Measurements from ENCODE around the gene HOXC9. TPM values are rescaled to one million over a fixed set of nuclear protein-coding genes. Genes with fewer than 3 reads are reported as not detected.

The HOXC9 gene
- total RNA-seq, 1 donor from 2014 or later, result not detected

DNA sequence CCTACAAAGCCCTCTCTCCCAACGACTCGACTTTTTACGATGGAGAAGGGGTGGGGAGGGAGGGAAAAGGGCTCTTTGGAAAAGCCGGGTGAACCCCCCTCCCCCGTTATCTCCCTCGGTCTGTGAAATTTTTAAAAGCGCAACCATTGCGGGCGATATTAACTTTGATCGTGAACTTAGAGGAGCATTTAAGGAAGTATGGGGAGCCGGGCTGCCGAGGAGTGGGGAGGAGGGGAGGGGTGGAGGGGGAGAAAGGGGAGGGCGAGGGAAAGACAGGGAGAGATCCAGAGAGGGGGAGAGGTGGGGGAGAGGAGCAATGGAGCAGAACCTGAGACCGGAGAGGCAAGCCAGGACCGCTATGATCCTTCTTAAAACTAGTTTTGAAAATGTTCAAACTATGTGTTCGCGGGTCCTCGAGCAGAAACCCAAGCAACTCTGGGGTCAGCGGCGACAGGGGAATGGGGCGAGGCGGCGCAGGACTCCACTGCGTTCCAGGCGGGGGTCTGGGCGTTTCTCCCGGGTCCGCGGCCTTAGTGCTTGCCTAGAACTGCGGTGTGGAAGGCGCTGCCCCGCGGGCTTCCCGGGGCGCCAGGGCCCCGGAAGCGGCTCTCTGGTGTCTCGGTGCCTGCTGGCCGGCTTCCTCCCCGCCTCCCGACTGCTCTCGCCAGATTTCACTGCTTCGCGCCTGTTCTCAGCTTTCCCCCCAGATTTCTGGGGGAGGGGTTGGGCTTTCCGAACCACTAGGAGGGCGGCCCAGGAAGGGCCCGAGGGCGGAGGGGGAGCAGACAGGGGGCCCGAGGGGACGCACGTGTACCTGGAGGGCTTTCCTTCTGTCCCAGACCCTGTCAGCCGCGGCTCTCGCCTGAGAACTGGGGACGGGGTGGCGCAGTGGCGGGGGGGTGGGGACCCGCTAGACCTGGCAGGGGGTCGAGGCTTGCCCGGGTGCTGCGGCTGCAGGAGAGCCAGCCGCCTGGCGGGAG lies 25.6 kb upstream of the HOXC9 start, which contains the start of gene HOTAIR:
Gene HOTAIR, minus strand, starts transcription at position 871 of the 980 bp plus-strand sequence.
- intact Hi-C loops (cut with micrococcal nuclease), result loop anchor here (5.0 kb wide), 1 partner anchor 37 kb away; the partner anchor contains the start of gene HOXC13
- no peaks in the 10 kb centered on the region for H3K9me3 Mint-ChIP-seq
- H3K27ac Mint-ChIP-seq, result peak within 1 kb of the TSS; percentile 50
- H3K27me3 Mint-ChIP-seq (ENCODE audit: low read depth), result peaks cover 81% of the 10 kb centered on the region
- peaks cover 2% of the 10 kb centered on the region for H3K36me3 Mint-ChIP-seq (ENCODE audit: low read depth)
- H3K4me1 Mint-ChIP-seq (ENCODE audit: low read depth), result peaks cover 6% of the 10 kb centered on the region
- no peak for DNase-seq (ENCODE audit: low spot score)
- H3K4me3 Mint-ChIP-seq (ENCODE audit: low read depth), result no peak within 1 kb of the TSS

DNA sequence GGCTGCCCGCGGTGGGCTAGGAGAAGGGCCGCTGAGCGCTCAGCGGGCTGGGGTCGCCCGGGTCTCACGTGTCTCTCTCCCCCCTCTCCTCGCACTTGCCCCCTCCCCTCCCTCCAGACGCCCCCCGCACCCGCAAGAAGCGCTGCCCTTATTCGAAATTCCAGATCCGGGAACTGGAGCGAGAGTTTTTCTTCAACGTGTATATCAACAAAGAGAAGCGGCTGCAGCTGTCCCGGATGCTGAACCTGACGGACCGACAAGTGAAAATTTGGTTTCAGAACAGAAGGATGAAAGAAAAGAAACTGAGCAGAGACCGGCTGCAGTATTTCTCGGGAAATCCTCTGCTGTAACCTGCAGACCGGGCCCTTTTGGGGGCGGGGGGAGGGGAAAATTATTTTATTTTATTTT lies 24.9 kb upstream of the HOXC9 start:
- H3K36me3 Mint-ChIP-seq (ENCODE audit: low read depth), result peaks cover 2% of the 10 kb centered on the region
- no peak overlapping the region for H3K27ac Mint-ChIP-seq
- no peak overlapping the region for H3K4me3 Mint-ChIP-seq (ENCODE audit: low read depth)
- no peak for DNase-seq (ENCODE audit: low spot score)
- H3K4me1 Mint-ChIP-seq (ENCODE audit: low read depth), result peaks cover 6% of the 10 kb centered on the region
- H3K9me3 Mint-ChIP-seq, result no peaks in the 10 kb centered on the region
- H3K27me3 Mint-ChIP-seq (ENCODE audit: low read depth), result peaks cover 81% of the 10 kb centered on the region
- intact Hi-C loops (cut with micrococcal nuclease), result no loop called here

DNA sequence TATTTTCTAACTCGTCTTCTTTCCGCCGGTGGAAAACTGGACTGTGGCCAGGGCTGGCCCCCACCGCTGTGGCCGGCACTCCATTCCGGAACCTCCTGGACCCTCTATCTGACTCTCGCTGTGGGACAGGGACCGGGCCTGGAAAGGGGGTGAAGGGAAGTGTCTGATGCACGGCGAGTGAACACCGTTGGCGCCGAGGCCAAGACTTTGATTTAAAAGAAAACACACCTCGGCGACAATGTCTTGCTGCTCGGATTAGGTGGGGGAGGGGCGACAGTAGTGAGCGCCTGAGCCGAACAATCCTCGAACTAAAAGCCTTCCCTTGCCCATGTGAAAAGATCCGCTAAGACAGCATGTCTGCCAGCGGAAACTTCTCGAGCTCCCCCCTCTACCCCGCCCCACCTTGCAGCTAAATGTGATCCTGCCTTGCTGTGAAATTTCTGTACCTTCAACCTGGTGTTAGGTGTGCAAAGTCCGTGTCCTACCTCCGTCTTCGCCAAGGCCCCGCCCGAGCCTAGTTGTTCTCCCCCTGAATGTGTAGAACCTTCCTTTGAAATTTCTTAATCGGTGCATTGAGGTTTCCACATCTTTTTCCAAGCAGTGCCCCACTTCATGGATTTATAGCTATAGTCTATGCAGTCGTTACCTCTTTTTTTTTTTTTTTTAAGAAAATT lies 24.3 kb upstream of the HOXC9 start:
- Mint-ChIP-seq H3K27ac (peak overlapping the region; percentile 50), H3K36me3 (ENCODE audit: low read depth) (peaks cover 2% of the 10 kb centered on the region), H3K4me1 (ENCODE audit: low read depth) (peaks cover 6% of the 10 kb centered on the region), H3K9me3 (no peaks in the 10 kb centered on the region), H3K27me3 (ENCODE audit: low read depth) (peaks cover 84% of the 10 kb centered on the region), H3K4me3 (ENCODE audit: low read depth) (no peak overlapping the region)
- intact Hi-C loops (cut with micrococcal nuclease), result no loop called here
- DNase-seq (ENCODE audit: low spot score), result no peak

DNA sequence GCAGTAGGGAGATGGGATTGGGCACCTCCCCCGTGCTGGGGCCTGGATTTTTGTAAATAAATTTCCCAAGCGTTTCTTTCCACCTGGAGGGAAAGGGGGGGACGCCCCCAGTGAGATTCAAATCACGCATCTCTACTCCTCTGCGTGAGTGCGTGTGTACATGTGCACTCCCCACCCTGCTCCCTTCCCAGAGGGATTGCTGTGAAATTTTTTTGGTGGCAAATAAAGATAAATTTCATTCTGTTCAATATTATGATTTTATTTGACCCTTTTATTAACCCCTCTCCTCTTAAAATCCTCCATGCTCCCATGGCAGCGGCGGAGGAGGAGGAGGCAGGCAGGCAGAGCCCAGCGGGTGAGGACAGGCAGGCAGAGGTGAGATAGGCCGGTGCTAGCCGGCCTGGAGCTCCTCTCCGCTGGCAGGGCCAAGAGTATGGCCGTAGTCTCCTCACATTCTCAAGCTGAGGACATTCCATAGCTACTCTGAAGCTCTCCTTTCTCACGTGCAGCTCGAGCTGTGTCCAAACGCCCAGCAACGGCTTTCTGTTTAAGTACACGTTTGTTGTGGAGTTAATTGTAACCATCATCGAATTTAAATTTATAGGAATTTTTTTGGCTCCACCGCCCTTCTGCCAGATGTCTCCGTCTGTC lies 23.7 kb upstream of the HOXC9 start:
- no peak for DNase-seq (ENCODE audit: low spot score)
- Mint-ChIP-seq H3K36me3 (ENCODE audit: low read depth) (peaks cover 2% of the 10 kb centered on the region), H3K4me1 (ENCODE audit: low read depth) (peaks cover 6% of the 10 kb centered on the region), H3K9me3 (no peaks in the 10 kb centered on the region), H3K27me3 (ENCODE audit: low read depth) (peaks cover 84% of the 10 kb centered on the region), H3K4me3 (ENCODE audit: low read depth) (no peak overlapping the region), H3K27ac (no peak overlapping the region)
- intact Hi-C loops (cut with micrococcal nuclease), result no loop called here

DNA sequence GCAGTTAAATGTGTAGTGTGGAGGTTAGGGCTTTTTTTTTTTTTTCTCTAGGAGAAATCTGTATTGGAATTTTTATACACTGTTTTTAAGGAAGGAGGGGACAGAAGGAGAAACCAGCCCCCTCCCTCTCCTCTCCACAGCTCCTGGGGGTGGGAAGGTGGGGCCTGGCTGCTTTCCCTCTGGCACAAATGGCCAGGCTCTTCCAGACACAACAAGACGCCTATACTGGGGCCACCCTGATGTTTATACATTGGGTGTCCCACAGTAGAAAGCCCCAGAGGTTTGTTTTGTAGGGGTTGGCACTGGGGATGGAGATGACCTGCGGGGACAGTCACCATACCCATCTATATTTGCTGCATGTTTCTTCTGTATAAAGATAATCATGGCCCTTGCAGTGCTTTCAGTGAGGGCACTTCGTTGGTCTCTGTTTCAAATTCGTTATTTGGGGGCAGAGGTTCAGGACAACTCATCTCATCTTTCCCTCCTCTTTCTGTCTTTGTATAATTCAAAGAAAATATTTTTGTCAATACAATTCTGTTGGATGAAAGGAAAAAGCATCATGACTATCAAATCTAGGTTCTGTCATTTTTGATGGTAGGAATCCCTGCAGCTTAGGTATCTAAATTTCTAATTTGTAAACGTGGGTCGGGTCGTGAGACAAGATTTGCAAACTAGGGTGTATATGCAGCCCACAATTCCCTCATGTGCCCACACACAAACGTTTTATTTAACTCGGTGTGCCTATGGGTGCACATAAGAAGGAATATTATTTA lies 23.0 kb upstream of the HOXC9 start:
- Mint-ChIP-seq H3K4me3 (ENCODE audit: low read depth) (no peak overlapping the region), H3K36me3 (ENCODE audit: low read depth) (peaks cover 2% of the 10 kb centered on the region), H3K9me3 (no peaks in the 10 kb centered on the region), H3K27me3 (ENCODE audit: low read depth) (peaks cover 84% of the 10 kb centered on the region), H3K27ac (no peak overlapping the region), H3K4me1 (ENCODE audit: low read depth) (peaks cover 6% of the 10 kb centered on the region)
- intact Hi-C loops (cut with micrococcal nuclease), result no loop called here
- DNase-seq (ENCODE audit: low spot score), result no peak

DNA sequence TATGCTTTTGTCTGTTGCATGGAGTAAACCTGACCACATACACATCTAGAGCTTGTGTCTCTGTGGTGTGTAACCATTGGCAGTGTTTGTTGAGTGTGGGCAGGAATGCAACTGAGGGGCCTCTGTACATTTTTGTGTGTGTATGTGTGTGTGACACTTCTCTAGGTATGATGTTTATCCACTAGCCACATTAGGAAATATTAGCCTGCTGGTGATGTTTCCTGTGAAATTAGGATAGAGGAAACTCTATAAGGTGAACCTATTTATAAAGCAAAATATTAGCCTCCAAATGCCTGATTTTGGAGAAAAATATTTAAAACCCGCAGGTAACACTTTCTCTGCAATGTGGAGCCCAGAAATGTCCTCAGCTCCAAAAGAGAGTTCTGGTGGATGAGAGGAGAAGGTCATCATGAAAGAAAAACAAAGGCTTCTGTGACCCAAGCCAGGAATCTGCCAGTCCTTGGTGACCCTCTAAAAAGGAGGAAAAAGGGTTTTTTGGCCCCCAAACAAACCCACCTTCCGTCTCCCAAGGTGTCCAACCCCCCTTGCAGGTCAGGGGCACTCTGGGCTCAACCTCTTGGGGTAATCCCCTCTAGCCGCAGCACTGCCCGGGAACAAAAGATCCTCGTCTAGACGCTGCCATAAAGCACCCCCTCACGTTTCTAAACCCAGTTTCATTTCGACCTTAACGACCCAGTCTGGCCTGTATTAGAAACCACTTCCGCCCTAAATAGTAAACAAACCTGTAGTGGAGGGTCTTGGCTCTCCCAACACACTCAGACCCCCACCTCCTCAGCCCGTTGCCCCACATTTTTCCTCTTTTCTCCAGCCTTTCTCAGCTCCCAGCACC lies 22.1 kb upstream of the HOXC9 start:
- no peak for DNase-seq (ENCODE audit: low spot score)
- Mint-ChIP-seq H3K4me3 (ENCODE audit: low read depth) (no peak overlapping the region), H3K27ac (no peak overlapping the region), H3K4me1 (ENCODE audit: low read depth) (peaks cover 6% of the 10 kb centered on the region), H3K27me3 (ENCODE audit: low read depth) (peaks cover 83% of the 10 kb centered on the region), H3K9me3 (no peaks in the 10 kb centered on the region), H3K36me3 (ENCODE audit: low read depth) (peaks cover 2% of the 10 kb centered on the region)
- intact Hi-C loops (cut with micrococcal nuclease), result loop anchor here (2.0 kb wide), 1 partner anchor 17 kb away; no protein-coding TSS in a partner anchor

DNA sequence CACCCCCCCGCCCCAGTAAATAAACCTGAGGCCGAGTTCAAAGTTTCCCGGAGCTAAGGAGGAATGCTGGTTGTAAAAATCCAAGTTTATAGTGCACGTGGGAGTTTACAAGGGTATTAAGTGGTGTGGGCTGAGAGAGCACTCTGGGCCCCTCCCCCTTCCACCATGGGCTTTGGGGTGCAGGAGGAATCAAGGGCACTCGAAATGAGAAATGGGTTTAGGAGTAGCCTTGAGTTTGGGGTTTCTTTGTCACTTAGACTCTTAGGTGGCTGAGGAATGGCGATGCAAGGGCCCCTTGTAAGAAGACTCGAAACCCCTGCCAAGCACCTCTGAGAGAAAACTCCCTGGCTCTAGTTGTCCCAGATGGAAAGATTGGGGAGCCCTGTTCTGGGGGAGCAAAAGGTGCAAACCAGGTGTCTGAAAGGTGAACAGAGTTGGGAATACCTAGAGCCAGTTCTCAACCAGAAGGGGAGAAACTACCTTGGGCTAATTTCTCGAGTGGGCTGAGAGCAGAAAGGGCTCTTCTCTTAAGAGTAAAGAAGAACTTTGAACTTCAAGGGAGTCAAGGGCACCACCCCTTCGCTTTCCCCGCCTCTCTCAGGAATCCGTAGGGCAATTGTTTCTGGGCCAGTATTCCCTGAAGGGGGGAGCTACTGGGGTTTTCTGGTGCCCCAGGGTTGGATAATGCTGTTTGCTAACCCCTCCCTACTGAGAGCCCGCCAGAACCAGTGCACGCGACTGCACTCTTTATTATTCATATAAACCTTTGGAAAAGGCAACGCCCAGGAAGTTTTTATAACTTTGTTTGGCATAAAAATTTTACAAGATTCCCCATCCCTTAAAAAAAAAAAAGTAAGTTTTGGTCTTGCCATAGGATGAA lies 21.2 kb upstream of the HOXC9 start:
- intact Hi-C loops (cut with micrococcal nuclease), result loop anchor here (2.0 kb wide), 1 partner anchor 18 kb away; no protein-coding TSS in a partner anchor
- no peak for DNase-seq (ENCODE audit: low spot score)

DNA sequence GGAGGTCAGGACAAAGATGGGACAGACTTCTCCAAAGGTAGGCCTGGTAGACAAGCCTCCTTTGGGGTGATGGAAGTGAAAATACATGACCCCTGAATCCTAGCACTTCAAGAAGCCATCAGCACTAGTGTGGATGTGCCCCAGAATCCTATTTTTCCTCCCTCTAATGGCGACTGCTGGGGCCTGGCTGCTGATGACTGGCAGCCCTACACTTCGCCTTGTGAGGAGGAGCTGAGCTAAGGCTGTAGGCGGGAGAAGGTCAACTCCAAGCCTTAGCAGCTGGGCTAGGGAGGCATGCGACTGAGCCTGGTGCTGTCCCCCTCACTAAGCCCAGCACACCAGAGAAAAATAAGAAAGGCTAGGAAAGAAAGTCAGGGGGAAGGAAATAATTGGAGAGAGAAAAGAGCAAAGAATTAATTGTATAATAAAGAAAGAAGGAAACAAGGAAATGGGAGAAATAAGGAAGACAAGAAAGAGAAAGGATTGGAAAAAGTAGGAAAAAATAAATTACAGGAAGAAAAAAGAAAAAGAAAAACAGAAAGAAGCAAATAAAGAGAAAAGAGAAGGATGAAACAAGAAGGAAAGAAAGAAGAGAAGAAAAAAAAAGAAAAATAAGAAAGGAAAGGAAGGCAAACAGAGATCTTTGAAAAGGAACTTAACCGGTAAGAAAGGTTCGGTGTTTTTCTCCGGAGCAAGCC lies 19.7 kb upstream of the HOXC9 start:
- intact Hi-C loops (cut with micrococcal nuclease), result no loop called here
- Mint-ChIP-seq H3K27ac (no peak overlapping the region), H3K36me3 (ENCODE audit: low read depth) (no peaks in the 10 kb centered on the region), H3K27me3 (ENCODE audit: low read depth) (peaks cover 88% of the 10 kb centered on the region), H3K9me3 (no peaks in the 10 kb centered on the region), H3K4me3 (ENCODE audit: low read depth) (no peak overlapping the region), H3K4me1 (ENCODE audit: low read depth) (peaks cover 4% of the 10 kb centered on the region)
- no peak for DNase-seq (ENCODE audit: low spot score)

More for the DNA sequence above, 21.2 kb upstream of the HOXC9 start:
- Mint-ChIP-seq H3K4me3 (ENCODE audit: low read depth) (no peak overlapping the region), H3K36me3 (ENCODE audit: low read depth) (no peaks in the 10 kb centered on the region), H3K27ac (no peak overlapping the region), H3K9me3 (no peaks in the 10 kb centered on the region), H3K27me3 (ENCODE audit: low read depth) (peaks cover 85% of the 10 kb centered on the region), H3K4me1 (ENCODE audit: low read depth) (peaks cover 3% of the 10 kb centered on the region)

DNA sequence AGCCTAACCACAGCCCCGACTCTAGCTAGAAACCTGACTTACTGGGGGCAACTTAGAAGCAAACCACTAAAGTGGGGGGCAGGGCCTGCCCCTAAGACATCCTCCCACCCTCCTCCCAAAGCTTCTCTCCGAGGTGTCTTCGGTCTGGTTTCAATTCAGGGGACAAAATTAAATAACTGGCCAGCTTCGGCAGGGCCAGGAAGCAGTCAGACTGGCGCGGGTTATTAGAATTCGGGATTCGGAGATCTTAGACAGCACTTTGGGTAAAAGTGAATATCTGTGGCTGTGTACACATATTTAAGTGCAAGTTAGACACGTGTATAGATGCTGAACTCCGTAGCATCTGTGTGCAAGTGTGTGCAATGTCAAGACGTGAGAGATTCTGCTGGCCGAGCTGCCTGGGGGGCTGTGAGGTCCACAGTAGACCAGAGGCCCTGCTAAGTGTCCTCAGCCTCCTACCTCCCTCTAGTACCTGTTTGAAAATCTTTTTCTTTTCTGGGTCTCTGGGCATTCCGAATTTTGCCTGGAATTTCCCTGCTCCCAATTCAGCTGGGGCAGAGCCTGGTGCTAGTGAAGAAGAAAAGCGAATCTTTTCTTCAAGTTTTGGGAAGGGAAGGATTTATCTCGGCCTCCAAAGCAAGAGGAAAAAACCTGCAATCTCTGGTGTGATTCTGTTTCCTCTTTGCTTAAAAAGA lies 19.0 kb upstream of the HOXC9 start:
- Mint-ChIP-seq H3K27ac (no peak overlapping the region), H3K4me1 (ENCODE audit: low read depth) (peaks cover 5% of the 10 kb centered on the region), H3K36me3 (ENCODE audit: low read depth) (no peaks in the 10 kb centered on the region), H3K4me3 (ENCODE audit: low read depth) (no peak overlapping the region), H3K9me3 (no peaks in the 10 kb centered on the region), H3K27me3 (ENCODE audit: low read depth) (peaks cover 87% of the 10 kb centered on the region)
- no peak for DNase-seq (ENCODE audit: low spot score)
- intact Hi-C loops (cut with micrococcal nuclease), result no loop called here

Data from activated T-helper 2 cell treated with anti-CD3 and anti-CD28 coated beads, Interferon-gamma antibody, Interleukin-2, Interleukin-4, amounts not matched to agents 10 μg/mL and 5 μg/mL and 100 μg/mL, durations not matched to agents 14 hours and 24 hours and 36 hours (primary cell).